DOHH2 (cell line): ENCODE data around the gene LAPTM5.
A peak's percentile ranks its signal among the peaks of the same experiment; 100 is the strongest.

Experiments
- EZH2phosphoT487 ChIP-seq: fragments of 200-600 bp; sonication (generic); IDR thresholded peaks from 2 replicates; pipeline ENCODE4 v1.6.1; 2017; ENCODE audit warnings: borderline replicate concordance, mild to moderate bottlenecking, antibody characterized with exemption, low read length, moderate library complexity, mixed read lengths
- TF ChIP-seq, protein P1 (sequence below): fragments of 200-600 bp; sonication (generic); IDR thresholded peaks from one replicate; pipeline ENCODE4 v1.5.1; 2014; ENCODE audit warnings: antibody characterized with exemption, mild to moderate bottlenecking, low read depth, low read length; ENCODE audit not compliant: poor library complexity, severe bottlenecking

DNA sequence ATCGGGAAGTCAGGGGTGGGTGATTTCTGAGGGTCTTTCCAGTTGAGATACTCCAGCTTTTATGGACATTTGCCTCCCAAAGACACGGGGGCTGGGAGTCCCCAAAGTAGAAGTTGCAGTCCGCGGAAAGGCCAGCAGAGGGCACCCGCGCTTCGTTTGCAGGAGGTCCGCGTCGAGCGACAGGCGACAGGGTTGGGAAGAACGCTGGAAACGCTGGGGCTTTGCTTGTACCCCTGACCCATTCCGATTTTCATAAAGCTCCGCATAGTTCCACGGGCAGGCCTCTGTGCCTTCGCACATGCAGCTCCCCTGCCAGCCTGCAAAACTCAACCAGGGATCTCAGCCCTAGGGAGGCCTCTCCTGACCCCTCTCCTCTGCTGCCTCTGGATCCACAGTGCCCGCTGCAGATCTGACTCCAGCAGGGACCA, 44.2 kb upstream of the LAPTM5 start:
- TF ChIP-seq, protein P1, sequence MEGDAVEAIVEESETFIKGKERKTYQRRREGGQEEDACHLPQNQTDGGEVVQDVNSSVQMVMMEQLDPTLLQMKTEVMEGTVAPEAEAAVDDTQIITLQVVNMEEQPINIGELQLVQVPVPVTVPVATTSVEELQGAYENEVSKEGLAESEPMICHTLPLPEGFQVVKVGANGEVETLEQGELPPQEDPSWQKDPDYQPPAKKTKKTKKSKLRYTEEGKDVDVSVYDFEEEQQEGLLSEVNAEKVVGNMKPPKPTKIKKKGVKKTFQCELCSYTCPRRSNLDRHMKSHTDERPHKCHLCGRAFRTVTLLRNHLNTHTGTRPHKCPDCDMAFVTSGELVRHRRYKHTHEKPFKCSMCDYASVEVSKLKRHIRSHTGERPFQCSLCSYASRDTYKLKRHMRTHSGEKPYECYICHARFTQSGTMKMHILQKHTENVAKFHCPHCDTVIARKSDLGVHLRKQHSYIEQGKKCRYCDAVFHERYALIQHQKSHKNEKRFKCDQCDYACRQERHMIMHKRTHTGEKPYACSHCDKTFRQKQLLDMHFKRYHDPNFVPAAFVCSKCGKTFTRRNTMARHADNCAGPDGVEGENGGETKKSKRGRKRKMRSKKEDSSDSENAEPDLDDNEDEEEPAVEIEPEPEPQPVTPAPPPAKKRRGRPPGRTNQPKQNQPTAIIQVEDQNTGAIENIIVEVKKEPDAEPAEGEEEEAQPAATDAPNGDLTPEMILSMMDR, result peak; percentile 95
- TF ChIP-seq EZH2phosphoT487, result no peak; the same call in 1 of the 2 replicates
